Measurements from ENCODE around the gene AK1. TPM values are rescaled to one million over a fixed set of nuclear protein-coding genes. Genes with fewer than 3 reads are reported as not detected.

AK1 gene
- total and polyA plus RNA-seq, 2 of the 13 experiments (the other 11 are each of a cell fraction or from before 2014, with no cell fraction given) = 19.1 to 32.8 TPM

- CTCF ChIA-PET (ENCODE audit: low intra/inter-chr PET ratio, low total read pairs) = no interaction called here
- in situ Hi-C loops (cut with HindIII; ENCODE audit: extremely low pct_ligation_motif_present, low pct_unique_long_range_greater_than_20kb) = no loop called here
- Histone ChIP-seq H3K9me3 (ENCODE audit: low read length) (no peaks in the 10 kb centered on the region), H3K4me1 (ENCODE audit: insufficient read depth, low read length) (peaks cover 83% of the 10 kb centered on the region), H3K27ac (ENCODE audit: extremely low read length, insufficient read depth, low read length) (no peak overlapping the region), H3K4me3 (replicated peaks in 1 of 3; ENCODE audit: insufficient read depth in 1 of 3, low read depth in 2 of 3, low read length in 3 of 3) (no peak overlapping the region), H3K4me2 (ENCODE audit: low read depth, low read length) (no peak overlapping the region), H3K27me3 (ENCODE audit: control insufficient read depth in 1 of 2, insufficient read depth in 2 of 2, low read length in 2 of 2) (no peaks in the 10 kb centered on the region), H2AFZ (ENCODE audit: low read length) (no peak overlapping the region), H4K20me1 (ENCODE audit: insufficient read depth, low read length) (no peaks in the 10 kb centered on the region), H3K36me3 (replicated peaks in 1 of 2; ENCODE audit: control insufficient read depth in 1 of 2, insufficient read depth in 2 of 2, low read length in 2 of 2) (no peaks in the 10 kb centered on the region), H3K9ac (ENCODE audit: insufficient read depth, low read depth, low read length) (no peak overlapping the region), H3K79me2 (ENCODE audit: insufficient read depth, low read length) (no peaks in the 10 kb centered on the region)
- FAIRE-seq = no peak
- TF ChIP-seq POGK (CRISPR knock-in tag; conservative IDR thresholded peaks at IDR 0.05) = no peak
- no peak for TF ChIP-seq GPN1 (CRISPR knock-in tag; IDR thresholded peaks at IDR 0.05; ENCODE audit: borderline replicate concordance)
- TF ChIP-seq MNT (IDR thresholded peaks at IDR 0.05) = no peak
- TF ChIP-seq ZNF577 (CRISPR knock-in tag; IDR thresholded peaks at IDR 0.05; ENCODE audit: borderline replicate concordance, low read depth) = no peak
- no peak for TF ChIP-seq MAX (IDR thresholded peaks at IDR 0.05)
- no peak for TF ChIP-seq ZNF724P (CRISPR knock-in tag; IDR thresholded peaks at IDR 0.05; ENCODE audit: borderline replicate concordance)
- no peak for TF ChIP-seq ZNF691 (CRISPR knock-in tag; IDR thresholded peaks at IDR 0.05; ENCODE audit: borderline replicate concordance, low read depth)
- TF ChIP-seq ZBTB43 (CRISPR knock-in tag; conservative IDR thresholded peaks at IDR 0.05) = no peak
- TF ChIP-seq ZNF597 (CRISPR knock-in tag; IDR thresholded peaks at IDR 0.05) = no peak
- no peak for TF ChIP-seq TIGD3 (CRISPR knock-in tag; IDR thresholded peaks at IDR 0.05; ENCODE audit: borderline replicate concordance)
- BruUV-seq (replicated peaks) = no TSS peak
- 72% methylated on average over 7 of the region's 8 CpGs for WGBS (ENCODE audit: low lambda C conversion rate)
- intact Hi-C loops (cut with micrococcal nuclease; ENCODE audit: unreplicated experiment) = no loop called here
- ATAC-seq = no peak
- no peak for DNase-seq (ENCODE audit: low spot score)
- POLR2A ChIA-PET = no interaction called here
Observed at GRCh38 chr9:127860260-127860659, 17.2 kb downstream of the AK1 start.

Data from HepG2 (cell line).